Measurements from ENCODE around the gene FAM168B. TPM values are rescaled to one million over a fixed set of nuclear protein-coding genes. Genes with fewer than 3 reads are reported as not detected.
A peak's percentile ranks its signal among the peaks of the same experiment; 100 is the strongest.

Gene FAM168B
- total RNA-seq, 1 experiment from 2014 or later, result 81.4 TPM

DNA sequence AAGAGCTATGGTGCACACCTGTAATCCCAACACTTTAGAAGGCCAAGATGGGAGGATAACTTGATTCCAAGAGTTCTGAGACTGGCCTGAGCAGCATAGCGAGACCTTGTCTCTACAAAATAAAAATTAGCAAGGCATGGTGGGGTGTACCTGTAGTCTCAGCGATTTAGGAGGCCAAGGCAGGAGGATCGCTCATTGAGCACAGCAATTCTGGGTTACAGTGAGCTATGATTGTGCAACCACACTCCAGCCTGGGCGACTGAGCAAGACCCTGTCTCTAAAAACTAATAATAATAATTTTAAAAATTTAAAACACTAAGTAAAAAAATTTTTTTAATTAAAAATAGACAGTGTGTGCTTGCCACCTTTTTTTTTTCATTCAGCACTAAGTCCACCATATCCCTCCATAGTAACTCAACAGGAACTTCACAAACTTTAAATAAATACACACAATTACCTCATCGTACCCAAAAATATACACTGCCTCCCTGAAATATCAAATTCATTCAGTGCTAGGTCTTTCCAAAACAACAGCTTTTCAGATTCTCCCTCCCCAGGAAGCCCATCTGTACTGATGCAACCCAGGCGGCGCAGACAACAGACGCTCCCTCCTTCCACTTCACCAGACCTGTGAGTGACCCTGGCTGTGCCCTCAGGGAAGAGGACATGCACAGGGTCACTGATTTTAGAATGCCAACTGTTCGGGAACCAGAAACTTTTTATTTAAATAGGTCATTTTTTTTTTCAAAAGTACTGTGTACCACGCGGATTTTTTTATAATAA is 29.6 kb downstream of the FAM168B start:
- WGBS (ENCODE audit: extremely low coverage, insufficient read length, low lambda C conversion rate), result 100% methylated on average over 1 of the region's 11 CpGs
- no peak overlapping the region for H4K5ac ChIP-seq (ENCODE audit: insufficient read length, low read depth, low read length)
- H2BK5ac ChIP-seq (ENCODE audit: insufficient read length, low read length), result no peak overlapping the region
- TF ChIP-seq, protein P1, sequence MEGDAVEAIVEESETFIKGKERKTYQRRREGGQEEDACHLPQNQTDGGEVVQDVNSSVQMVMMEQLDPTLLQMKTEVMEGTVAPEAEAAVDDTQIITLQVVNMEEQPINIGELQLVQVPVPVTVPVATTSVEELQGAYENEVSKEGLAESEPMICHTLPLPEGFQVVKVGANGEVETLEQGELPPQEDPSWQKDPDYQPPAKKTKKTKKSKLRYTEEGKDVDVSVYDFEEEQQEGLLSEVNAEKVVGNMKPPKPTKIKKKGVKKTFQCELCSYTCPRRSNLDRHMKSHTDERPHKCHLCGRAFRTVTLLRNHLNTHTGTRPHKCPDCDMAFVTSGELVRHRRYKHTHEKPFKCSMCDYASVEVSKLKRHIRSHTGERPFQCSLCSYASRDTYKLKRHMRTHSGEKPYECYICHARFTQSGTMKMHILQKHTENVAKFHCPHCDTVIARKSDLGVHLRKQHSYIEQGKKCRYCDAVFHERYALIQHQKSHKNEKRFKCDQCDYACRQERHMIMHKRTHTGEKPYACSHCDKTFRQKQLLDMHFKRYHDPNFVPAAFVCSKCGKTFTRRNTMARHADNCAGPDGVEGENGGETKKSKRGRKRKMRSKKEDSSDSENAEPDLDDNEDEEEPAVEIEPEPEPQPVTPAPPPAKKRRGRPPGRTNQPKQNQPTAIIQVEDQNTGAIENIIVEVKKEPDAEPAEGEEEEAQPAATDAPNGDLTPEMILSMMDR (conservative IDR thresholded peaks at IDR 0.05), result no peak
- Mint-ChIP-seq H3K4me3 (no peak overlapping the region), H3K27me3 (ENCODE audit: low read depth) (no peaks in the 10 kb centered on the region), H3K9me3 (no peaks in the 10 kb centered on the region), H3K4me1 (peaks cover 15% of the 10 kb centered on the region in 2 experiments; a peak in 3 of 4 replicates), H3K36me3 (ENCODE audit: insufficient read depth in 1 of 3, low read depth in 3 of 3) (peaks cover 27 to 81% (median 61%) of the 10 kb centered on the region in 3 experiments), H3K27ac (peak overlapping the region; percentile 2 to 89 (median 77); a peak in 5 of 7 replicates)
- no peak overlapping the region for H4K8ac ChIP-seq (replicated peaks; ENCODE audit: insufficient read length, low read depth, low read length)
- H2BK20ac ChIP-seq (ENCODE audit: low read depth, low read length, poor library complexity, severe bottlenecking), result no peak overlapping the region
- H2BK15ac ChIP-seq (ENCODE audit: low read depth, low read length), result no peak overlapping the region
- no peaks in the 10 kb centered on the region for H3K27me3 ChIP-seq (ENCODE audit: insufficient read depth, low read length)
- no peak overlapping the region for H4K91ac ChIP-seq (ENCODE audit: insufficient read length, low read depth, low read length)
- H2BK12ac ChIP-seq (ENCODE audit: insufficient read length, low read depth, low read length), result no peak overlapping the region
- H4K20me1 ChIP-seq (ENCODE audit: control insufficient read depth, insufficient read depth, insufficient read length), result no peaks in the 10 kb centered on the region
- H3K4ac ChIP-seq (ENCODE audit: low read depth, low read length), result no peak overlapping the region
- H3K18ac ChIP-seq (ENCODE audit: insufficient read length, low read depth, low read length), result no peak overlapping the region
- no peak overlapping the region for H3K27ac ChIP-seq (ENCODE audit: insufficient read length, low read depth, low read length)
- H2AK5ac ChIP-seq (ENCODE audit: insufficient read length, low read length), result no peak overlapping the region
- no peak overlapping the region for H2BK120ac ChIP-seq (ENCODE audit: low read depth, low read length, poor library complexity, severe bottlenecking)
- no peak overlapping the region for H2AFZ ChIP-seq (ENCODE audit: low read length)
- H3K56ac ChIP-seq (ENCODE audit: insufficient read length, low read depth, low read length), result no peak overlapping the region
- H3K9ac ChIP-seq (ENCODE audit: extremely low read depth, insufficient read length, low read length), result no peak overlapping the region
- H3K23me2 ChIP-seq (ENCODE audit: insufficient read length, low read depth, low read length, poor library complexity, severe bottlenecking), result no peaks in the 10 kb centered on the region
- no peak for DNase-seq
- no peaks in the 10 kb centered on the region for H3K9me3 ChIP-seq (ENCODE audit: control insufficient read depth, low read depth, low read length)
- H3K14ac ChIP-seq (ENCODE audit: insufficient read depth, low read length), result no peak overlapping the region
- H3K4me2 ChIP-seq (ENCODE audit: insufficient read depth, insufficient read length, low read length), result no peak overlapping the region
- no peak overlapping the region for H3T11ph ChIP-seq (ENCODE audit: low read length)
- H3K79me2 ChIP-seq (ENCODE audit: insufficient read depth, low read length), result peaks cover 42% of the 10 kb centered on the region; the same call in 1 of the 2 replicates
- no peak overlapping the region for H3K23ac ChIP-seq (ENCODE audit: insufficient read length, low read depth, low read length)
- H3K4me1 ChIP-seq (ENCODE audit: insufficient read depth, low read length), result no peaks in the 10 kb centered on the region
- peaks cover 8% of the 10 kb centered on the region for H3K79me1 ChIP-seq (ENCODE audit: insufficient read depth, low read depth, low read length, poor library complexity, severe bottlenecking)

Measured in H9 (cell line).